SK-N-SH (cell line): Measurements from ENCODE around the gene DLK2. TPM values are rescaled to one million over a fixed set of nuclear protein-coding genes. Genes with fewer than 3 reads are reported as not detected.

ENCODE experiments used
- CTCF ChIA-PET: fragments of 300-600, 350-600 bp; formaldehyde crosslinking; extraction: SDS; loops from one replicate; lab custom pipeline; 2021; lab: Yijun Ruan, JAX
- POLR2A ChIA-PET: fragments of 350-600 bp; sonication (Branson Sonifier 250); formaldehyde crosslinking; extraction: SDS; loops from one replicate; lab custom pipeline; 2020; ENCODE audit warnings: antibody characterized with exemption, inconsistent platforms; lab: Yijun Ruan, JAX
- DNase-seq: peaks from one replicate; pipeline ENCODE4 v3.0.0; 2012
- H2AFZ ChIP-seq: fragments of 200-600 bp; sonication (generic); 2 replicates; pipeline ENCODE4 v1.8.1; 2016; ENCODE audit warnings: antibody characterized with exemption, mild to moderate bottlenecking, low read depth
- H3F3A ChIP-seq: fragments of 200-600 bp; sonication (generic); replicated peaks from 2 replicates; pipeline ENCODE3; 2016; ENCODE audit warnings: antibody characterized with exemption, mild to moderate bottlenecking; ENCODE audit not compliant: insufficient read depth
- H3K27ac ChIP-seq, 2 experiments: fragments of 200-500 bp in 1 of 2; fragments of 200-600 bp in 1 of 2; sonication (Bioruptor generic) in 1 of 2; sonication (generic), shearing (Covaris generic) in 1 of 2; 2 replicates each; pipeline versions ENCODE4 v1.5.1 to v1.6.1; 2014 to 2016; ENCODE audit warnings: low read depth in 2 of 2, inconsistent platforms in 1 of 2, low read length in 1 of 2, mild to moderate bottlenecking in 1 of 2, mixed read lengths in 1 of 2
- H3K27me3 ChIP-seq: fragments of 200-600 bp; sonication (generic), shearing (Covaris generic); 2 replicates; pipeline ENCODE4 v1.6.1; 2016; ENCODE audit warnings: mixed run types; ENCODE audit not compliant: insufficient read depth
- H3K36me3 ChIP-seq, 2 experiments: fragments of 200-500 bp in 1 of 2; fragments of 200-600 bp in 1 of 2; sonication (Bioruptor generic) in 1 of 2; sonication (generic) in 1 of 2; replicated peaks in 1 of 2; 2 replicates each; pipeline versions ENCODE3 to v1.5.1; 2014 to 2016; ENCODE audit warnings: low read length in 1 of 2, mild to moderate bottlenecking in 1 of 2; ENCODE audit not compliant: insufficient read depth in 2 of 2, control insufficient read depth in 1 of 2
- H3K4me1 ChIP-seq, 2 experiments: fragments of 200-500 bp in 1 of 2; fragments of 200-600 bp in 1 of 2; sonication (Bioruptor generic) in 1 of 2; sonication (generic), shearing (Covaris generic) in 1 of 2; 2 replicates each; pipeline versions ENCODE4 v1.5.1 to v1.6.1; 2014 to 2016; ENCODE audit warnings: low read depth in 1 of 2, low read length in 1 of 2, mixed run types in 1 of 2; ENCODE audit not compliant: insufficient read depth in 2 of 2, control insufficient read depth in 1 of 2
- H3K4me2 ChIP-seq: fragments of 200-600 bp; sonication (generic), shearing (Covaris generic); 2 replicates; pipeline ENCODE4 v1.6.1; 2017; ENCODE audit warnings: mixed run types
- H3K4me3 ChIP-seq, 2 experiments: fragments of 200-500 bp in 1 of 2; fragments of 200-600 bp in 1 of 2; sonication (Bioruptor generic) in 1 of 2; sonication (generic), shearing (Covaris generic) in 1 of 2; 2 replicates each; pipeline versions ENCODE4 v1.5.1 to v1.8.1; 2014 to 2016; ENCODE audit warnings: low read depth in 2 of 2, inconsistent platforms in 1 of 2, low read length in 1 of 2, mild to moderate bottlenecking in 1 of 2, mixed read lengths in 1 of 2, moderate library complexity in 1 of 2
- H3K79me2 ChIP-seq: fragments of 200-600 bp; sonication (generic); 2 replicates; pipeline ENCODE4 v1.8.1; 2017; ENCODE audit warnings: mild to moderate bottlenecking; ENCODE audit not compliant: insufficient read depth
- H3K9ac ChIP-seq: fragments of 200-600 bp; sonication (generic); 2 replicates; pipeline ENCODE4 v1.6.1; 2017; ENCODE audit warnings: mixed run types
- H3K9me2 ChIP-seq: fragments of 200-600 bp; sonication (generic); 2 replicates; pipeline ENCODE4 v1.6.1; 2017; ENCODE audit warnings: mixed run types
- H3K9me3 ChIP-seq: fragments of 200-600 bp; sonication (generic); 2 replicates; pipeline ENCODE4 v1.6.1; 2017; ENCODE audit warnings: mixed run types, mild to moderate bottlenecking, moderate library complexity
- H4K20me1 ChIP-seq: fragments of 200-600 bp; sonication (generic); 2 replicates; pipeline ENCODE4 v1.6.1; 2017; ENCODE audit warnings: mild to moderate bottlenecking, mixed run types; ENCODE audit not compliant: insufficient read depth
- CHD2 ChIP-seq: fragments of 150-350 bp; IDR thresholded peaks from 2 replicates; pipeline ENCODE4 v1.6.1; 2018; ENCODE audit warnings: low read length; ENCODE audit not compliant: partially characterized antibody
- EP300 ChIP-seq, 2 experiments: IDR thresholded peaks; 2 replicates each; pipeline versions ENCODE4 v1.4.0 to v1.6.1; 2012; ENCODE audit warnings: borderline replicate concordance in 1 of 2, low read depth in 1 of 2, low read length in 1 of 2
- EZH2phosphoT487 ChIP-seq: fragments of 200-600 bp; sonication (generic); IDR thresholded peaks from 2 replicates; pipeline ENCODE4 v1.6.1; 2017; ENCODE audit warnings: low read depth, mixed run types, mild to moderate bottlenecking, antibody characterized with exemption, moderate library complexity, borderline replicate concordance
- FOXJ3 ChIP-seq: sonication (generic); formaldehyde crosslinking; IDR thresholded peaks from 2 replicates; pipeline ENCODE4 v1.5.1; 2020; ENCODE audit warnings: mild to moderate bottlenecking, missing genetic modification reagents
- GABPA ChIP-seq: IDR thresholded peaks from 2 replicates; pipeline ENCODE4 v1.4.0; 2012; ENCODE audit warnings: low read depth, mild to moderate bottlenecking
- GATA2 ChIP-seq: sonication (generic); formaldehyde crosslinking; IDR thresholded peaks from 2 replicates; pipeline ENCODE4 v1.5.0; 2020; ENCODE audit warnings: mild to moderate bottlenecking, missing genetic modification reagents
- JUND ChIP-seq: IDR thresholded peaks from 2 replicates; pipeline ENCODE4 v1.4.0; 2012
- MEF2A ChIP-seq: IDR thresholded peaks from 2 replicates; pipeline ENCODE4 v1.4.0; 2012; ENCODE audit warnings: low read depth, borderline replicate concordance
- MXI1 ChIP-seq: IDR thresholded peaks from 2 replicates; pipeline ENCODE4 v1.6.1; 2012; ENCODE audit warnings: mild to moderate bottlenecking, low read depth, low read length, improper control_type of control experiment
- NFIC ChIP-seq: IDR thresholded peaks from 2 replicates; pipeline ENCODE4 v1.4.0; 2012; ENCODE audit warnings: borderline replicate concordance
- NRF1 ChIP-seq: IDR thresholded peaks from 2 replicates; pipeline ENCODE4 v1.6.1; 2012; ENCODE audit warnings: low read depth, mild to moderate bottlenecking, low read length
- RFX5 ChIP-seq: IDR thresholded peaks from 2 replicates; pipeline ENCODE4 v1.6.1; 2012; ENCODE audit warnings: mild to moderate bottlenecking, improper control_type of control experiment, low read length
- TCF12 ChIP-seq: IDR thresholded peaks from 2 replicates; pipeline ENCODE4 v1.4.0; 2012
- whole genome bisulfite sequencing: methylation state at CpG from one replicate; pipeline ENCODE4 v1.1.6; 2017; ENCODE audit warnings: low lambda C conversion rate; 5-methylcytosine and 5-hydroxymethylcytosine counted together
- polyA plus RNA-seq, 3 experiments: library from polyadenylated mRNA; depleted of rRNA; stranded (reverse); fragments of >200 nt; gene quantifications; 2 replicates each; pipeline ENCODE4 v1.2.3, GENCODE V29; 2012
- TF ChIP-seq, protein P1 (sequence below): IDR thresholded peaks from 2 replicates; pipeline ENCODE4; 2012
- TF ChIP-seq, protein P2 (sequence below): fragments of 200-600 bp; sonication (generic); IDR thresholded peaks from 2 replicates; pipeline ENCODE4 v1.6.1; 2017; ENCODE audit warnings: antibody characterized with exemption, mild to moderate bottlenecking, moderate library complexity
- TF ChIP-seq, protein P3 (sequence below): fragments of 150-350 bp; IDR thresholded peaks from 2 replicates; pipeline ENCODE4 v1.6.1; 2017; ENCODE audit warnings: antibody characterized with exemption, low read length, low read depth, borderline replicate concordance
- TF ChIP-seq, protein P4 (sequence below): IDR thresholded peaks from 2 replicates; pipeline ENCODE4 v1.6.1; 2012; ENCODE audit warnings: mild to moderate bottlenecking, low read depth, low read length, moderate library complexity
- TF ChIP-seq, protein P5 (sequence below): IDR thresholded peaks from 2 replicates; pipeline ENCODE4 v1.4.0; 2012; ENCODE audit warnings: low read depth, borderline replicate concordance

The DLK2 gene
- polyA plus RNA-seq, 1 of the 3 experiments (the other 2 are of a cell fraction) = 3.9 TPM

DNA sequence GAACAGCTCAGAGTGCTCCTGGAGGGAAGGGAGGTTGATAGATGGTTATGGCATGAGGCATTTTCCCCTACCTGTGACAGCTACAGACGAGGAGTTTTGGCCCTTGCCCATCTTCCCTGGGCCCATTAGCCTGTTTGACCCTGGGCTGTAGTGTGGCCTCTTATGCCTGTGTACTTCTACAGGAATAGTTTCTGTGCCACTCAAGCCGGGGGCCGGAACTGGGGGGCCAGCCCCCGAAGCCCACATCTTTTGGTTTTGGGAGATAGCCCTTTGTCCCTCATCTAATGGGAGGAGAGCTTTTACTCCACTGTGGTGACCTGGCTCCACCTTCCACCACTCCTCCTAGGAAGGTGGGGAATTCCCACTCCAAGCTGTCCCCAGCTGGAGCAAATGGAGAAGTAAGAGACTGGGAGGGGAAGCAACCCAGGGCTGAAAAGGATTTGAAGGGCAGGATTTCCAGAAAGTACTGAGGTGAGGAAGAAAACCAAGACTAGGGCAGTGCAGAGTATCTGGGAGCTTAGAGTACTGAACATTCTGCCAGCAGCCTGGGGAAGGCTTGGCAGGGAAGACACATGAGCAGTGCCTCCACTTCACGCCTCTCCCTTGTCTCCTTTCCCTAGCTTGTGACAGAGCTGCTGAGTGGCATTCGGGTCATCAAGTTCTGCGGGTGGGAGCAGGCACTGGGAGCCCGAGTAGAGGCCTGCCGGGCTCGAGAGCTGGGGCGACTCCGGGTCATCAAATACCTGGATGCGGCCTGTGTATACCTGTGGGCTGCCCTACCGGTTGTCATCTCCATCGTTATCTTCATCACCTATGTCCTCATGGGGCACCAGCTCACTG is 21.1 kb downstream of the DLK2 start:
- Histone ChIP-seq H3K9ac (no peak overlapping the region), H3F3A (no peaks in the 10 kb centered on the region), H3K9me3 (no peaks in the 10 kb centered on the region), H3K4me1 (peaks cover 0 to 14% of the 10 kb centered on the region in 2 experiments; a peak in 1 of 4 replicates), H3K27ac (no peak overlapping the region), H3K9me2 (no peaks in the 10 kb centered on the region), H4K20me1 (no peaks in the 10 kb centered on the region), H3K4me2 (no peak overlapping the region), H2AFZ (no peak overlapping the region), H3K4me3 (no peak overlapping the region), H3K27me3 (no peaks in the 10 kb centered on the region), H3K79me2 (peaks cover 23% of the 10 kb centered on the region), H3K36me3 (peaks cover 7 to 32% of the 10 kb centered on the region in 2 experiments)
- CTCF ChIA-PET = interaction anchor here (0.7 to 2.6 kb wide), 6 partner anchors 19 to 73 kb away, joined by 3 to 12 read pairs (median 4); partner anchors contain the start of gene DLK2
- 93% methylated on average over 8 of the region's 15 CpGs for WGBS
- POLR2A ChIA-PET = interaction anchor here (0.9 to 1.3 kb wide), 4 partner anchors 10 to 73 kb away, joined by 3 read pairs; partner anchors contain the start of gene DLK2
- TF ChIP-seq EZH2phosphoT487 (no peak), NRF1 (no peak), EP300 (IDR thresholded peaks at IDR 0.05; ENCODE audit: borderline replicate concordance in 1 of 2, low read depth in 1 of 2, low read length in 1 of 2) (no peak), GABPA (no peak), MEF2A (no peak), JUND (no peak), RFX5 (no peak), NFIC (no peak), FOXJ3 (CRISPR knock-in tag) (no peak), TCF12 (no peak), MXI1 (no peak), GATA2 (CRISPR knock-in tag) (no peak), CHD2 (no peak)
- TF ChIP-seq, protein P1, sequence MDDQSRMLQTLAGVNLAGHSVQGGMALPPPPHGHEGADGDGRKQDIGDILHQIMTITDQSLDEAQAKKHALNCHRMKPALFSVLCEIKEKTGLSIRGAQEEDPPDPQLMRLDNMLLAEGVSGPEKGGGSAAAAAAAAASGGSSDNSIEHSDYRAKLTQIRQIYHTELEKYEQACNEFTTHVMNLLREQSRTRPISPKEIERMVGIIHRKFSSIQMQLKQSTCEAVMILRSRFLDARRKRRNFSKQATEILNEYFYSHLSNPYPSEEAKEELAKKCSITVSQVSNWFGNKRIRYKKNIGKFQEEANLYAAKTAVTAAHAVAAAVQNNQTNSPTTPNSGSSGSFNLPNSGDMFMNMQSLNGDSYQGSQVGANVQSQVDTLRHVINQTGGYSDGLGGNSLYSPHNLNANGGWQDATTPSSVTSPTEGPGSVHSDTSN = no peak
- TF ChIP-seq, protein P2, sequence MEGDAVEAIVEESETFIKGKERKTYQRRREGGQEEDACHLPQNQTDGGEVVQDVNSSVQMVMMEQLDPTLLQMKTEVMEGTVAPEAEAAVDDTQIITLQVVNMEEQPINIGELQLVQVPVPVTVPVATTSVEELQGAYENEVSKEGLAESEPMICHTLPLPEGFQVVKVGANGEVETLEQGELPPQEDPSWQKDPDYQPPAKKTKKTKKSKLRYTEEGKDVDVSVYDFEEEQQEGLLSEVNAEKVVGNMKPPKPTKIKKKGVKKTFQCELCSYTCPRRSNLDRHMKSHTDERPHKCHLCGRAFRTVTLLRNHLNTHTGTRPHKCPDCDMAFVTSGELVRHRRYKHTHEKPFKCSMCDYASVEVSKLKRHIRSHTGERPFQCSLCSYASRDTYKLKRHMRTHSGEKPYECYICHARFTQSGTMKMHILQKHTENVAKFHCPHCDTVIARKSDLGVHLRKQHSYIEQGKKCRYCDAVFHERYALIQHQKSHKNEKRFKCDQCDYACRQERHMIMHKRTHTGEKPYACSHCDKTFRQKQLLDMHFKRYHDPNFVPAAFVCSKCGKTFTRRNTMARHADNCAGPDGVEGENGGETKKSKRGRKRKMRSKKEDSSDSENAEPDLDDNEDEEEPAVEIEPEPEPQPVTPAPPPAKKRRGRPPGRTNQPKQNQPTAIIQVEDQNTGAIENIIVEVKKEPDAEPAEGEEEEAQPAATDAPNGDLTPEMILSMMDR = no peak
- TF ChIP-seq, protein P3, sequence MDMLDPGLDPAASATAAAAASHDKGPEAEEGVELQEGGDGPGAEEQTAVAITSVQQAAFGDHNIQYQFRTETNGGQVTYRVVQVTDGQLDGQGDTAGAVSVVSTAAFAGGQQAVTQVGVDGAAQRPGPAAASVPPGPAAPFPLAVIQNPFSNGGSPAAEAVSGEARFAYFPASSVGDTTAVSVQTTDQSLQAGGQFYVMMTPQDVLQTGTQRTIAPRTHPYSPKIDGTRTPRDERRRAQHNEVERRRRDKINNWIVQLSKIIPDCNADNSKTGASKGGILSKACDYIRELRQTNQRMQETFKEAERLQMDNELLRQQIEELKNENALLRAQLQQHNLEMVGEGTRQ = no peak
- TF ChIP-seq, protein P4, sequence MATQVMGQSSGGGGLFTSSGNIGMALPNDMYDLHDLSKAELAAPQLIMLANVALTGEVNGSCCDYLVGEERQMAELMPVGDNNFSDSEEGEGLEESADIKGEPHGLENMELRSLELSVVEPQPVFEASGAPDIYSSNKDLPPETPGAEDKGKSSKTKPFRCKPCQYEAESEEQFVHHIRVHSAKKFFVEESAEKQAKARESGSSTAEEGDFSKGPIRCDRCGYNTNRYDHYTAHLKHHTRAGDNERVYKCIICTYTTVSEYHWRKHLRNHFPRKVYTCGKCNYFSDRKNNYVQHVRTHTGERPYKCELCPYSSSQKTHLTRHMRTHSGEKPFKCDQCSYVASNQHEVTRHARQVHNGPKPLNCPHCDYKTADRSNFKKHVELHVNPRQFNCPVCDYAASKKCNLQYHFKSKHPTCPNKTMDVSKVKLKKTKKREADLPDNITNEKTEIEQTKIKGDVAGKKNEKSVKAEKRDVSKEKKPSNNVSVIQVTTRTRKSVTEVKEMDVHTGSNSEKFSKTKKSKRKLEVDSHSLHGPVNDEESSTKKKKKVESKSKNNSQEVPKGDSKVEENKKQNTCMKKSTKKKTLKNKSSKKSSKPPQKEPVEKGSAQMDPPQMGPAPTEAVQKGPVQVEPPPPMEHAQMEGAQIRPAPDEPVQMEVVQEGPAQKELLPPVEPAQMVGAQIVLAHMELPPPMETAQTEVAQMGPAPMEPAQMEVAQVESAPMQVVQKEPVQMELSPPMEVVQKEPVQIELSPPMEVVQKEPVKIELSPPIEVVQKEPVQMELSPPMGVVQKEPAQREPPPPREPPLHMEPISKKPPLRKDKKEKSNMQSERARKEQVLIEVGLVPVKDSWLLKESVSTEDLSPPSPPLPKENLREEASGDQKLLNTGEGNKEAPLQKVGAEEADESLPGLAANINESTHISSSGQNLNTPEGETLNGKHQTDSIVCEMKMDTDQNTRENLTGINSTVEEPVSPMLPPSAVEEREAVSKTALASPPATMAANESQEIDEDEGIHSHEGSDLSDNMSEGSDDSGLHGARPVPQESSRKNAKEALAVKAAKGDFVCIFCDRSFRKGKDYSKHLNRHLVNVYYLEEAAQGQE = no peak
- TF ChIP-seq, protein P5, sequence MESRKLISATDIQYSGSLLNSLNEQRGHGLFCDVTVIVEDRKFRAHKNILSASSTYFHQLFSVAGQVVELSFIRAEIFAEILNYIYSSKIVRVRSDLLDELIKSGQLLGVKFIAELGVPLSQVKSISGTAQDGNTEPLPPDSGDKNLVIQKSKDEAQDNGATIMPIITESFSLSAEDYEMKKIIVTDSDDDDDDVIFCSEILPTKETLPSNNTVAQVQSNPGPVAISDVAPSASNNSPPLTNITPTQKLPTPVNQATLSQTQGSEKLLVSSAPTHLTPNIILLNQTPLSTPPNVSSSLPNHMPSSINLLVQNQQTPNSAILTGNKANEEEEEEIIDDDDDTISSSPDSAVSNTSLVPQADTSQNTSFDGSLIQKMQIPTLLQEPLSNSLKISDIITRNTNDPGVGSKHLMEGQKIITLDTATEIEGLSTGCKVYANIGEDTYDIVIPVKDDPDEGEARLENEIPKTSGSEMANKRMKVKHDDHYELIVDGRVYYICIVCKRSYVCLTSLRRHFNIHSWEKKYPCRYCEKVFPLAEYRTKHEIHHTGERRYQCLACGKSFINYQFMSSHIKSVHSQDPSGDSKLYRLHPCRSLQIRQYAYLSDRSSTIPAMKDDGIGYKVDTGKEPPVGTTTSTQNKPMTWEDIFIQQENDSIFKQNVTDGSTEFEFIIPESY = no peak
- DNase-seq = no peak
